Endodermal cell (in vitro differentiated cells): ENCODE results near the gene IL24. TPM values are rescaled to one million over a fixed set of nuclear protein-coding genes. Genes with fewer than 3 reads are reported as not detected.

ENCODE experiments used
- DNase-seq: peaks from one replicate; pipeline ENCODE4 v3.0.0-alpha.2; 2017
- H3K27ac ChIP-seq: 2 replicates; pipeline ENCODE4 v1.5.1; 2013; ENCODE audit warnings: mild to moderate bottlenecking, low read depth, low read length, moderate library complexity
- H3K27me3 ChIP-seq: 2 replicates; pipeline ENCODE4 v1.6.1; 2013; ENCODE audit warnings: mild to moderate bottlenecking, low read length, moderate library complexity; ENCODE audit not compliant: insufficient read depth, control insufficient read depth, poor library complexity, severe bottlenecking
- H3K36me3 ChIP-seq: 2 replicates; pipeline ENCODE4 v1.7.0; 2013; ENCODE audit warnings: mild to moderate bottlenecking, low read length, moderate library complexity; ENCODE audit not compliant: control insufficient read depth, insufficient read depth
- H3K4me1 ChIP-seq: one replicate; pipeline ENCODE4 v1.7.0; 2013; ENCODE audit warnings: low read length; ENCODE audit not compliant: control insufficient read depth, insufficient read depth
- H3K4me3 ChIP-seq: 2 replicates; pipeline ENCODE4 v1.5.1; 2013; ENCODE audit warnings: mild to moderate bottlenecking, low read length, moderate library complexity
- H3K9ac ChIP-seq: 2 replicates; pipeline ENCODE4 v1.6.1; 2013; ENCODE audit warnings: mild to moderate bottlenecking, low read length, moderate library complexity; ENCODE audit not compliant: poor library complexity, severe bottlenecking; ENCODE audit errors: extremely low read depth
- H3K9me3 ChIP-seq: 2 replicates; pipeline ENCODE4 v1.6.1; 2013; ENCODE audit warnings: mild to moderate bottlenecking, low read length, moderate library complexity; ENCODE audit not compliant: control insufficient read depth
- H3K27ac Mint-ChIP-seq: 2 replicates; pipeline ENCODE4 v1.8.0; 2020; ENCODE audit warnings: mixed read lengths
- H3K27me3 Mint-ChIP-seq: 2 replicates; pipeline ENCODE4 v1.8.0; 2021; ENCODE audit warnings: mild to moderate bottlenecking, mixed read lengths; ENCODE audit not compliant: insufficient read depth
- H3K36me3 Mint-ChIP-seq: 2 replicates; pipeline ENCODE4 v1.8.0; 2020; ENCODE audit warnings: low read depth, mixed read lengths
- H3K4me1 Mint-ChIP-seq: 2 replicates; pipeline ENCODE4 v1.8.0; 2020; ENCODE audit warnings: mixed read lengths
- H3K4me3 Mint-ChIP-seq: 2 replicates; pipeline ENCODE4 v1.8.0; 2020; ENCODE audit warnings: mild to moderate bottlenecking, moderate library complexity, mixed read lengths
- H3K9me3 Mint-ChIP-seq: 2 replicates; pipeline ENCODE4 v1.8.0; 2020; ENCODE audit warnings: mild to moderate bottlenecking, mixed read lengths
- WGBS, 2 experiments: methylation state at CpG; one replicate each; pipeline versions ENCODE4 v1.1.5 to v1.1.7; 2013; ENCODE audit warnings: missing lambda C conversion rate in 2 of 2, mixed read lengths in 1 of 2; ENCODE audit not compliant: insufficient coverage in 1 of 2, insufficient read length in 1 of 2; 5-methylcytosine and 5-hydroxymethylcytosine counted together
- total RNA-seq, 2 donors: library from RNA; stranded (reverse); fragmentation: NEBNext Ultra II Directional in 1 of 2; extraction: Animal tissue kit (Norgen Biotek cat#: 25700) in 1 of 2; gene quantifications; 2 replicates in 1 of 2; 3 replicates in 1 of 2; pipeline ENCODE4 v1.2.1, GENCODE V29; 2021
- TF ChIP-seq, protein P1 (sequence below): fragments of 200-600 bp; sonication (generic); conservative IDR thresholded peaks from 2 replicates; pipeline ENCODE4 v1.5.0; 2021; ENCODE audit warnings: antibody characterized with exemption, mild to moderate bottlenecking

IL24 gene
- total RNA-seq, 2 donors from 2014 or later = not detected

DNA sequence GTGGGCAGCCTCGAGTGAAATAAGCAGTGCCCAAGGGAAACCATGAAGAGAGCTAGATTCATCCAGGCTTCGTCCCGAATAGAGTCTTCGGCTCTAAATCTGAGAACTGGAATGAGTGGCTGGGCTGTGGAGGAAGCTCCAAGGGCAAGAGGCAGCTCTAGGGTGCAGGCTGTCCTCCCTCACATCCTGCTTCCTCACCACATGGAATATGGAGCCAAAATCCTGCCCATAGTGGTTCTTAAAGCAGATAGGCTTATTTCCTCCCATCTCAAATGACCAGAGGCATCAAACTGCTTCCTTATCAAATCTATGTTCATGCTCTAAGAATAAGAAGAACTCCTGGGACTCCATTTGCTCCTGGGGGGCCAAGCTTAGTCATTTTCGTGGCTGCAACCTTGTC lies 2.5 kb downstream of the IL24 start:
- Mint-ChIP-seq H3K27me3 (peaks cover 35% of the 10 kb centered on the region), H3K36me3 (no peaks in the 10 kb centered on the region), H3K4me3 (no peak overlapping the region), H3K4me1 (peaks cover 8% of the 10 kb centered on the region), H3K9me3 (no peaks in the 10 kb centered on the region), H3K27ac (no peak overlapping the region)
- Histone ChIP-seq H3K27ac (no peak overlapping the region), H3K4me3 (no peak overlapping the region), H3K9ac (no peak overlapping the region), H3K4me1 (no peaks in the 10 kb centered on the region), H3K9me3 (no peaks in the 10 kb centered on the region), H3K27me3 (peaks cover 14% of the 10 kb centered on the region), H3K36me3 (no peaks in the 10 kb centered on the region)
- WGBS, 2 experiments = 76 to 79% methylated on average over 4 to 5 of the region's 5 CpGs
- DNase-seq = no peak
- TF ChIP-seq, protein P1, sequence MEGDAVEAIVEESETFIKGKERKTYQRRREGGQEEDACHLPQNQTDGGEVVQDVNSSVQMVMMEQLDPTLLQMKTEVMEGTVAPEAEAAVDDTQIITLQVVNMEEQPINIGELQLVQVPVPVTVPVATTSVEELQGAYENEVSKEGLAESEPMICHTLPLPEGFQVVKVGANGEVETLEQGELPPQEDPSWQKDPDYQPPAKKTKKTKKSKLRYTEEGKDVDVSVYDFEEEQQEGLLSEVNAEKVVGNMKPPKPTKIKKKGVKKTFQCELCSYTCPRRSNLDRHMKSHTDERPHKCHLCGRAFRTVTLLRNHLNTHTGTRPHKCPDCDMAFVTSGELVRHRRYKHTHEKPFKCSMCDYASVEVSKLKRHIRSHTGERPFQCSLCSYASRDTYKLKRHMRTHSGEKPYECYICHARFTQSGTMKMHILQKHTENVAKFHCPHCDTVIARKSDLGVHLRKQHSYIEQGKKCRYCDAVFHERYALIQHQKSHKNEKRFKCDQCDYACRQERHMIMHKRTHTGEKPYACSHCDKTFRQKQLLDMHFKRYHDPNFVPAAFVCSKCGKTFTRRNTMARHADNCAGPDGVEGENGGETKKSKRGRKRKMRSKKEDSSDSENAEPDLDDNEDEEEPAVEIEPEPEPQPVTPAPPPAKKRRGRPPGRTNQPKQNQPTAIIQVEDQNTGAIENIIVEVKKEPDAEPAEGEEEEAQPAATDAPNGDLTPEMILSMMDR = no peak

DNA sequence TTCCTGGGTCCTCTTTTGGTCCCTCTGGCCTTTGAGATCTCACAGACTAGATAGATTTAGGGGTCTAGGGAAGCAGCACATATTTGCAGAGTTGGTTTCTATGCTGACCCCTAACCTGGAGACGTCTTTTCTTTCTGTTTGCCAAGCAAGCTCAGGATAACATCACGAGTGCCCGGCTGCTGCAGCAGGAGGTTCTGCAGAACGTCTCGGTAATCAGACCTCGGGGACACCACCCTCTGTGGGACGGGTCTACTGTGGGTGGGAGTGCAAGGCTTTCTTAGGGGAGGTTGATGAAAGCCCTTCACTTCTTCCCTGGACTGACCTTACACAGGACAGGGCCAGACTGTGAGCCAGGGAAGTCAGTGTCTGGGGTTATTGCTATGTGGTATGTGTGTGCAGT lies 2.9 kb downstream of the IL24 start:
- H3K36me3 Mint-ChIP-seq = no peaks in the 10 kb centered on the region
- H3K4me1 Mint-ChIP-seq = peaks cover 8% of the 10 kb centered on the region
- no peaks in the 10 kb centered on the region for H3K9me3 Mint-ChIP-seq
- no peak for DNase-seq
- H3K4me1 ChIP-seq = no peaks in the 10 kb centered on the region
- H3K4me3 Mint-ChIP-seq = no peak overlapping the region
- no peak overlapping the region for H3K4me3 ChIP-seq
- H3K9ac ChIP-seq = no peak overlapping the region
- TF ChIP-seq, protein P1 = no peak
- 86% methylated on average over 7 of the region's 7 CpGs; no CpG with 5 or more reads in 1 of the 2 experiments for WGBS, 2 experiments
- H3K36me3 ChIP-seq = no peaks in the 10 kb centered on the region
- peaks cover 14% of the 10 kb centered on the region for H3K27me3 ChIP-seq
- H3K27me3 Mint-ChIP-seq = peaks cover 37% of the 10 kb centered on the region
- no peak overlapping the region for H3K27ac ChIP-seq
- no peaks in the 10 kb centered on the region for H3K9me3 ChIP-seq
- H3K27ac Mint-ChIP-seq = no peak overlapping the region

DNA sequence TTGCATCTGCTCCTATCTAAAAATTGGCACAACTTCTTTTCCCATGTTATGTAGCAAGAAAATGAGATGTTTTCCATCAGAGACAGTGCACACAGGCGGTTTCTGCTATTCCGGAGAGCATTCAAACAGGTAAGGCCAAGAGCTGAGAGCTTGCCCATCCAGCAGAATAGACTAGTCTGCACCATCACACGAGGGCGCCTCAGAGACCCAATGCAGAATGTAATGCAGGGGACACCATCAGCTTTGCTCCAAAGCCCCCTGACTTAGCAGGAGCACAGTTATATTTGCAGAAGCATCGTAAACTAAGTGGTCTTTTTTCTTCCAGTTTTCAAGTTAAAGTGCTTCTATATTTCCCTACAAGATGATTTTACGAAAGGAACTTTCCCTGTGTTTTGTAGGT lies 4.7 kb downstream of the IL24 start:
- Histone ChIP-seq H3K9me3 (no peaks in the 10 kb centered on the region), H3K27me3 (peaks cover 21% of the 10 kb centered on the region), H3K4me1 (no peaks in the 10 kb centered on the region), H3K9ac (no peak overlapping the region), H3K4me3 (no peak overlapping the region), H3K36me3 (no peaks in the 10 kb centered on the region), H3K27ac (no peak overlapping the region)
- Mint-ChIP-seq H3K4me1 (no peaks in the 10 kb centered on the region), H3K27me3 (peaks cover 52% of the 10 kb centered on the region), H3K27ac (no peak overlapping the region), H3K9me3 (no peaks in the 10 kb centered on the region), H3K4me3 (no peak overlapping the region), H3K36me3 (no peaks in the 10 kb centered on the region)
- DNase-seq = no peak
- TF ChIP-seq, protein P1 = no peak
- 89 to 91% methylated on average over 4 to 6 of the region's 6 CpGs for WGBS, 2 experiments
